HCT116 (cell line): ENCODE data around the gene GFI1. TPM values are rescaled to one million over a fixed set of nuclear protein-coding genes. Genes with fewer than 3 reads are reported as not detected.

Experiments used
- ATAC-seq: fragments of 200-7000 bp; cut with Tn5 transposase; 2 replicates; pipeline ENCODE4 v1.9.1; 2020; ENCODE audit warnings: mild to moderate bottlenecking, moderate library complexity
- BruUV-seq: library from RNA; stranded (reverse); fragments of 400-500 nt; replicated peaks from 2 replicates; lab custom pipeline; 2021; lab: Mats Ljungman, UMichigan
- CTCF ChIA-PET: fragments of 300-600 bp; sonication (Branson Sonifier 250); formaldehyde crosslinking; loops from one replicate; lab custom pipeline; 2021; ENCODE audit warnings: antibody characterized with exemption; lab: Charles Lee
- POLR2A ChIA-PET: fragments of 300-600, 350-600 bp; sonication (Branson Sonifier 250); formaldehyde crosslinking; loops from one replicate; lab custom pipeline; 2021; ENCODE audit warnings: antibody characterized with exemption; lab: Charles Lee
- RAD21 ChIA-PET, 2 experiments: fragments of 300-600 bp; sonication (Branson Sonifier 250); formaldehyde crosslinking; loops; one replicate each; lab custom pipeline; 2023; ENCODE audit warnings: low total read pairs in 2 of 2; ENCODE audit not compliant: uncharacterized antibody in 2 of 2, unreplicated experiment in 2 of 2, low non-redundant PET in 1 of 2; lab: Charles Lee
- DNase-seq: peaks from one replicate; pipeline ENCODE4 v3.0.0-alpha.2; 2010; ENCODE audit warnings: low read depth, low spot score
- H2AFZ ChIP-seq: fragments of 200-600 bp; shearing (Covaris generic), sonication (generic); 2 replicates; pipeline ENCODE4 v1.6.1; 2017; ENCODE audit warnings: low read depth, mixed run types, mixed read lengths, antibody characterized with exemption, low read length; ENCODE audit not compliant: poor library complexity, severe bottlenecking
- H3K27ac ChIP-seq: 2 replicates; pipeline ENCODE4 v1.5.1; 2012; ENCODE audit warnings: low read depth, low read length
- H3K27me3 ChIP-seq: fragments of 200-600 bp; sonication (generic); 2 replicates; pipeline ENCODE4 v1.6.1; 2016; ENCODE audit warnings: mixed run types, low read length, mixed read lengths; ENCODE audit not compliant: insufficient read depth
- H3K36me3 ChIP-seq, 2 experiments: fragments of 200-500 bp in 1 of 2; fragments of 200-600 bp in 1 of 2; sonication (Bioruptor generic) in 1 of 2; sonication (generic) in 1 of 2; 2 replicates each; pipeline versions ENCODE4 v1.5.1 to v1.6.1; 2014 to 2016; ENCODE audit warnings: low read length in 2 of 2, inconsistent platforms in 1 of 2, mixed read lengths in 1 of 2, mixed run types in 1 of 2; ENCODE audit not compliant: insufficient read depth in 2 of 2, control insufficient read depth in 1 of 2
- H3K4me1 ChIP-seq, 2 experiments: fragments of 200-600 bp in 1 of 2; sonication (generic) in 1 of 2; 2 replicates each; pipeline versions ENCODE4 v1.5.1 to v1.6.1; 2012 to 2017; ENCODE audit warnings: low read length in 2 of 2, inconsistent platforms in 1 of 2, mild to moderate bottlenecking in 1 of 2, mixed read lengths in 1 of 2, mixed run types in 1 of 2, moderate library complexity in 1 of 2; ENCODE audit not compliant: insufficient read depth in 2 of 2, control insufficient read depth in 1 of 2
- H3K4me2 ChIP-seq: fragments of 200-600 bp; sonication (generic); 2 replicates; pipeline ENCODE4 v1.6.1; 2017; ENCODE audit warnings: mixed run types, low read length, mixed read lengths
- H3K4me3 ChIP-seq, 2 experiments: fragments of 200-600 bp in 1 of 2; sonication (generic) in 1 of 2; replicated peaks in 1 of 2; 2 replicates each; pipeline ENCODE4 v1.5.1; 2011 to 2016; ENCODE audit warnings: low read length in 2 of 2, control low read depth in 1 of 2, low read depth in 1 of 2, mild to moderate bottlenecking in 1 of 2, mixed read lengths in 1 of 2, mixed run types in 1 of 2
- H3K79me2 ChIP-seq: fragments of 200-600 bp; sonication (generic); 2 replicates; pipeline ENCODE4 v1.6.1; 2017; ENCODE audit warnings: mild to moderate bottlenecking, mixed run types, low read length, moderate library complexity, mixed read lengths; ENCODE audit not compliant: insufficient read depth
- H3K9ac ChIP-seq: fragments of 200-600 bp; sonication (generic); 2 replicates; pipeline ENCODE4 v1.6.1; 2016; ENCODE audit warnings: low read length, mixed read lengths
- H3K9me2 ChIP-seq: fragments of 200-600 bp; sonication (generic), shearing (Covaris generic); 2 replicates; pipeline ENCODE4 v1.6.1; 2017; ENCODE audit warnings: mixed run types, mild to moderate bottlenecking, moderate library complexity; ENCODE audit not compliant: insufficient read depth
- H3K9me3 ChIP-seq, 2 experiments: fragments of 200-500 bp in 1 of 2; fragments of 200-600 bp in 1 of 2; sonication (Bioruptor generic) in 1 of 2; sonication (generic) in 1 of 2; 2 replicates each; pipeline ENCODE4 v1.6.1; 2014 to 2017; ENCODE audit warnings: low read length in 2 of 2, mixed read lengths in 2 of 2, inconsistent platforms in 1 of 2, low read depth in 1 of 2, mild to moderate bottlenecking in 1 of 2, mixed run types in 1 of 2, moderate library complexity in 1 of 2; ENCODE audit not compliant: control insufficient read depth in 1 of 2, insufficient read depth in 1 of 2
- H4K20me1 ChIP-seq: fragments of 200-600 bp; sonication (generic), shearing (Covaris generic); 2 replicates; pipeline ENCODE4 v1.6.1; 2017; ENCODE audit warnings: mixed run types, mild to moderate bottlenecking, moderate library complexity; ENCODE audit not compliant: insufficient read depth
- CBX3 ChIP-seq: IDR thresholded peaks from 2 replicates; pipeline ENCODE4 v1.6.1; 2012; ENCODE audit warnings: low read depth
- ELF1 ChIP-seq: IDR thresholded peaks from 2 replicates; pipeline ENCODE4 v1.6.1; 2012; ENCODE audit warnings: low read depth, borderline replicate concordance
- EZH2phosphoT487 ChIP-seq: fragments of 200-600 bp; IDR thresholded peaks from 2 replicates; pipeline ENCODE4 v1.6.1; 2018; ENCODE audit warnings: antibody characterized with exemption, borderline replicate concordance
- JUND ChIP-seq: IDR thresholded peaks from 2 replicates; pipeline ENCODE4 v1.6.1; 2012
- POLR2A ChIP-seq: IDR thresholded peaks from 2 replicates; pipeline ENCODE4 v1.7.0; 2011; ENCODE audit warnings: borderline replicate concordance; ENCODE audit not compliant: insufficient read depth, insufficient read length; ENCODE audit errors: extremely low read depth
- POLR2AphosphoS5 ChIP-seq: IDR thresholded peaks from 2 replicates; pipeline ENCODE4 v1.6.1; 2011; ENCODE audit warnings: mild to moderate bottlenecking, low read depth, low read length, moderate library complexity
- RAD21 ChIP-seq: IDR thresholded peaks from 2 replicates; pipeline ENCODE4 v1.6.1; 2012; ENCODE audit warnings: low read depth, mild to moderate bottlenecking
- SP1 ChIP-seq: IDR thresholded peaks from 2 replicates; pipeline ENCODE4 v1.6.1; 2012; ENCODE audit warnings: low read depth
- SRF ChIP-seq: IDR thresholded peaks from 2 replicates; pipeline ENCODE4 v1.6.1; 2012; ENCODE audit warnings: low read depth
- YY1 ChIP-seq: IDR thresholded peaks from 2 replicates; pipeline ENCODE4 v1.6.1; 2011; ENCODE audit warnings: low read length, low read depth, moderate library complexity, mild to moderate bottlenecking; ENCODE audit not compliant: insufficient replicate concordance; ENCODE audit errors: extremely low read depth
- ZFX ChIP-seq: fragments of 450-650 bp; IDR thresholded peaks from 2 replicates; pipeline ENCODE4 v1.6.1; 2017
- ZNF274 ChIP-seq: fragments of 200-500 bp; sonication (Bioruptor generic); IDR thresholded peaks from 2 replicates; pipeline ENCODE4 v1.6.1; 2014; ENCODE audit warnings: mild to moderate bottlenecking, low read depth, low read length, inconsistent platforms
- intact Hi-C: fragments of 100-400 bp; cut with micrococcal nuclease; formaldehyde crosslinking; loops from 2 replicates; pipeline ENCODE4 v1.10.0; 2022
- total RNA-seq: library from RNA; stranded (reverse); gene quantifications from one replicate; pipeline ENCODE4 v1.2.1, GENCODE V29; 2021; ENCODE audit not compliant: unreplicated experiment
- TF ChIP-seq, protein P1 (sequence below): IDR thresholded peaks from 2 replicates; pipeline ENCODE4 v1.6.1; 2012
- TF ChIP-seq, protein P2 (sequence below): IDR thresholded peaks from 2 replicates; pipeline ENCODE4 v1.6.1; 2012; ENCODE audit warnings: low read depth

Gene GFI1
- total RNA-seq, 1 experiment from 2014 or later: 8.1 TPM

DNA sequence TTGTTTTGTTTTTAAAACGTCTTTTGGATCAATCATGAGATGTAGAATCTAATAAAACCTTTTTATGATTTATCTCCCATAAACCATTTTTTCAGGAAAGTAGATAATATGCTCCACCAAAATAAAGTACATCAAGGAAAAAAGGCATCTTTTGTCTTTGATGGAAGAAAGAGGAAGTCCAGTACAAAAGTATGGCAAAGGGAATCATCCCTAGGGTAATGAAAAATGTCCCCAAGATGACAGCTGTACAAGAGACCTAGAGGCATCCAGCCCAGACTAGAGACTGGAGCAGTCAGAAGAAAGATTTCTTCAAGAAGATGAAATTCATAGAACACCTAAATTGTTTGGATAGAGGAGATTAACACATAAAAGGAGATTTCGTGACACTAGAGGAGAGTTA, 32.3 kb upstream of the GFI1 start:
- Histone ChIP-seq H3K4me1 (no peaks in the 10 kb centered on the region), H3K27me3 (no peaks in the 10 kb centered on the region), H3K36me3 (no peaks in the 10 kb centered on the region), H3K79me2 (no peaks in the 10 kb centered on the region), H3K27ac (no peak overlapping the region), H3K9ac (no peak overlapping the region), H3K9me3 (no peaks in the 10 kb centered on the region), H4K20me1 (no peaks in the 10 kb centered on the region), H2AFZ (no peak overlapping the region), H3K4me2 (no peak overlapping the region), H3K9me2 (no peaks in the 10 kb centered on the region), H3K4me3 (no peak overlapping the region)
- CTCF ChIA-PET: no interaction called here
- no peak for ATAC-seq
- BruUV-seq: no TSS peak
- POLR2A ChIA-PET: no interaction called here
- RAD21 ChIA-PET: no interaction called here
- no peak for DNase-seq
- intact Hi-C loops: no loop called here
- no peak for TF ChIP-seq POLR2A
- no peak for TF ChIP-seq RAD21
- no peak for TF ChIP-seq SRF
- TF ChIP-seq POLR2AphosphoS5: no peak
- TF ChIP-seq SP1: no peak
- no peak for TF ChIP-seq ZNF274
- TF ChIP-seq, protein P1, sequence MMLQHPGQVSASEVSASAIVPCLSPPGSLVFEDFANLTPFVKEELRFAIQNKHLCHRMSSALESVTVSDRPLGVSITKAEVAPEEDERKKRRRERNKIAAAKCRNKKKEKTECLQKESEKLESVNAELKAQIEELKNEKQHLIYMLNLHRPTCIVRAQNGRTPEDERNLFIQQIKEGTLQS: no peak
- TF ChIP-seq JUND: no peak
- no peak for TF ChIP-seq ELF1
- TF ChIP-seq EZH2phosphoT487: no peak
- no peak for TF ChIP-seq YY1
- TF ChIP-seq CBX3: no peak
- TF ChIP-seq, protein P2, sequence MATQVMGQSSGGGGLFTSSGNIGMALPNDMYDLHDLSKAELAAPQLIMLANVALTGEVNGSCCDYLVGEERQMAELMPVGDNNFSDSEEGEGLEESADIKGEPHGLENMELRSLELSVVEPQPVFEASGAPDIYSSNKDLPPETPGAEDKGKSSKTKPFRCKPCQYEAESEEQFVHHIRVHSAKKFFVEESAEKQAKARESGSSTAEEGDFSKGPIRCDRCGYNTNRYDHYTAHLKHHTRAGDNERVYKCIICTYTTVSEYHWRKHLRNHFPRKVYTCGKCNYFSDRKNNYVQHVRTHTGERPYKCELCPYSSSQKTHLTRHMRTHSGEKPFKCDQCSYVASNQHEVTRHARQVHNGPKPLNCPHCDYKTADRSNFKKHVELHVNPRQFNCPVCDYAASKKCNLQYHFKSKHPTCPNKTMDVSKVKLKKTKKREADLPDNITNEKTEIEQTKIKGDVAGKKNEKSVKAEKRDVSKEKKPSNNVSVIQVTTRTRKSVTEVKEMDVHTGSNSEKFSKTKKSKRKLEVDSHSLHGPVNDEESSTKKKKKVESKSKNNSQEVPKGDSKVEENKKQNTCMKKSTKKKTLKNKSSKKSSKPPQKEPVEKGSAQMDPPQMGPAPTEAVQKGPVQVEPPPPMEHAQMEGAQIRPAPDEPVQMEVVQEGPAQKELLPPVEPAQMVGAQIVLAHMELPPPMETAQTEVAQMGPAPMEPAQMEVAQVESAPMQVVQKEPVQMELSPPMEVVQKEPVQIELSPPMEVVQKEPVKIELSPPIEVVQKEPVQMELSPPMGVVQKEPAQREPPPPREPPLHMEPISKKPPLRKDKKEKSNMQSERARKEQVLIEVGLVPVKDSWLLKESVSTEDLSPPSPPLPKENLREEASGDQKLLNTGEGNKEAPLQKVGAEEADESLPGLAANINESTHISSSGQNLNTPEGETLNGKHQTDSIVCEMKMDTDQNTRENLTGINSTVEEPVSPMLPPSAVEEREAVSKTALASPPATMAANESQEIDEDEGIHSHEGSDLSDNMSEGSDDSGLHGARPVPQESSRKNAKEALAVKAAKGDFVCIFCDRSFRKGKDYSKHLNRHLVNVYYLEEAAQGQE: no peak
- no peak for TF ChIP-seq ZFX
